HG03521 (cell line): Measurements from ENCODE around the gene THEM5.

Experiments
- ATAC-seq: cut with Tn5 transposase; IDR thresholded peaks from one replicate; pipeline ENCODE4 v1.9.1; 2021; ENCODE audit warnings: mild to moderate bottlenecking, moderate library complexity; ENCODE audit not compliant: unreplicated experiment

Gene THEM5

DNA sequence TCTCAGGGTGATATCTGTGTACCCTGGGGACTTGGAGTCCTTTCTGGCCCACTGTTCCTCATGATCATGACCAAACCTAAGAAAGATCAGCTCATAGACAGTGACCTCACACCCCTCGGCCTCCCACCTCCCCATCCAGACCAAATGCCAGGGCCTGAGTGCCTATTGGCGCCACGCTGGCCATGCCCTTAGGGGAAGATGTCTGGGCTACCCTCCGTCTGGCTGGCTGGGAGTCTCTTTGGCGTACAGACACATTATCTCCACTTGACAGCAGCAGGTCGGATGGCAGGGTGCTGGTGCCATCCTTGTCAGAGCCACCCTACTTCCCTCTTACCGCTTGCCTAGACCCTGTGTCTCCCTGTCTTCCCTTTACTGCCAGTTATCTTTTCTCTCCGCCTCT, 30.3 kb downstream of the THEM5 start:
- ATAC-seq: no peak

DNA sequence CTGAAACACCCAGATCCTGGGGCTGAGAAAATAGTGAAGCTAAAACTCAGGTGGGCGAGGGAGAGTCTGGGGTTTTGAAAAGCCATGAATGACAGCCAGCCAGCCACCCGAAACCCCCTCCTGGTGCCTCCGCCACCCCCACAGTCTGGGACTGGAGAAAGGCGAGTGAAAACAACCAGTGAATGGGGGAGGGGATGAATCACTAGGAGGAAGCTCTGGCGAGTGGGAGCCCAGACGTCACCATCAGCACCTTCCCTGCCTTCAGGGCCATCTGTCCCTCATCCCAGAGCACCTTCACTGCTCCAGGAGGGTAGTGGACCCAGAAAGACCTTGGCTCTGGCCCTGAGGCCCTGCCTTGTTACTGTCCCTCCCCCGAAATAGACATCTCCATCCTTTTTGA, 31.1 kb downstream of the THEM5 start:
- no peak for ATAC-seq

DNA sequence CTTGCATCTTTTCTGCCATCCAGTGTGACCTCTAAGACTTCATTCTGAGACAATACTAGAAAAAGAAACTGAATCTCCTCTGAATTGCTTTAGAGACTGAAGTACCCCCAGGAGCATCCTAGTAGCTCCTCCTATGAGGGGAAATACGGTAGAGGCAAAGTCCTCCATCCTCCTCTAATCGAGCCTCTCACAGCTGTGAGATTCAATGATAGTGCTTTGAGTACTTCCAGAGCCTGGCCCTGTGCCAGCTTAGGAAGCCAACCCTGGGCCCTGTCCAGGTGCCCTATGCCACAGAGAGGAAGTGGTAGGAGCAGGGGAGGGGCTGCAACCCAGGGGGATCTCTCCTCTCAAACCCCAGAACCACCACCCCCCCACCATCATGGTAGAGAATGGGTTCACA, 32.6 kb downstream of the THEM5 start:
- ATAC-seq: no peak

DNA sequence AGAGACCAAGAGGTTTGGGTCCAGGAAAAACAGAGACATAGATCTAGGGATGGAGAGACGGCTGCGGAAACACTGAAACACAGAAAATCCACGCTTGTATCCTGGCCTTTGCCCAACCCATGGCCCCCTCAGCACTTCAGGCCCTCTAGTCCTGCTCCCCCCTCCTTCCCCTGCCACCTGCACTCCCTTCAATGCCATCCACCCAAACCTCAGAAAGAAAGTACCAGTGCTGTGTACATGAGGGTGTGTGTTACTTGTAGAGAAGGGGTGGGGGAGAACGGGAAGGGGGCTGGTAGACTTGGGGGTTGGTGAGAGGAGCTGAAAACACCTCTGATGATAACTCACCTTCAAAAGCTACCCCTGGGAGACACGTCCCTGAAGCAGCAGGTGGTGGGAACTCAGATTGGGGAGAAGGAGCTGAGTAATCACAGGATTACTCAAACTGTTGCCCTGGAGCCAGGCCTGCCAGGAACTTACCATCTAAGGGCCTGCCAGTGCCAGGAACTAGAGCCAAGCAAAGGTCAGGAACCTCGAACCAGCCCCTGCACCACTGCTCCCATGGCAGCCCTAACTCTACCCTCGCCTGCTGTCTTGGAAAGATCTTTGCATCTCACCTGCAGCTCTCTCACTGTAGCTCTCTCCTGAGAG, 33.4 kb downstream of the THEM5 start:
- ATAC-seq: no peak

GRCh38 chr1:151819227-151819835, 34.2 kb downstream of the THEM5 start:
- no peak for ATAC-seq

- no peak for ATAC-seq
These were observed 36.2 kb downstream of the THEM5 start for GRCh38 chr1:151817353-151817730.

DNA sequence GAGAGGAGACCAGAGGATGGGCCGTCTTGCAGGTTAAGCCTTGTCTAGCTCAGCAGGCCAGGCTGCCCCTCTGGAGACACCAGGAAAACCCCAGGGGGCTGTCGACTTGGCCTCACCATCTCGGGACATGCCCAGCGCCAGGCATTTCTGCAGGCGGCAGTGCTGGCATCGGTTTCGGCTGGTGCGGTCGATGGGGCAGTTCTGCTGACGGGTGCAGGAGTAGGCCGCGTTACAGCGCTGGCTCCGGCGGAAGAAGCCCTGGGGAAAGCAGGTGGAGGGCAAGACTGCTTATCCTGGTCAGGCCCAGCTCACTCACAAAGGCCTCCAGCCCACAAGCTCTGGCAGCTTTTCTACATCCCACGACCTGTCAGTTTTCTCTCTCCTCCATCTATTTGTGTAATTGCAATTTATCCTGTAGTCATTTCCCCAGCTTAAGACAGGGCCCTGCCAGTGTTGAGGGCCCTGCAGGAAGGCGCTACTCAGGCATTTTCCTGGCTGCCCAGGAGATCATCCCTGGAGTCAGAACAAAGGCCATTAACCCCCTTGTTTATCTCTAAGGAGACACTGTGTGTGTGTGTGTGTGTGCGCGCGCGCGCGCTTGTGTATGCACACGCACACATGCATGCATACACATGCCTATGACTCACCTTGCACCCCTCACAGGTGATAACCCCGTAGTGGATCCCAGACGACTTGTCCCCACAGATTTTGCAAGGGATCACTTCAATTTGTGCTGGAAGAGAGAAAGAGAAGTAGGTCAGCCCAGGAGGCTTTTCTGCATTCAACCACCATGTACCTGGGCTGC, 36.8 kb downstream of the THEM5 start:
- no peak for ATAC-seq

- ATAC-seq: no peak
These were observed 37.7 kb downstream of the THEM5 start for GRCh38 chr1:151815716-151816327.

GRCh38 chr1:151814971-151815545, 38.5 kb downstream of the THEM5 start:
- ATAC-seq: no peak

- ATAC-seq: no peak
These were observed 39.1 kb downstream of the THEM5 start for GRCh38 chr1:151814426-151814825.

DNA sequence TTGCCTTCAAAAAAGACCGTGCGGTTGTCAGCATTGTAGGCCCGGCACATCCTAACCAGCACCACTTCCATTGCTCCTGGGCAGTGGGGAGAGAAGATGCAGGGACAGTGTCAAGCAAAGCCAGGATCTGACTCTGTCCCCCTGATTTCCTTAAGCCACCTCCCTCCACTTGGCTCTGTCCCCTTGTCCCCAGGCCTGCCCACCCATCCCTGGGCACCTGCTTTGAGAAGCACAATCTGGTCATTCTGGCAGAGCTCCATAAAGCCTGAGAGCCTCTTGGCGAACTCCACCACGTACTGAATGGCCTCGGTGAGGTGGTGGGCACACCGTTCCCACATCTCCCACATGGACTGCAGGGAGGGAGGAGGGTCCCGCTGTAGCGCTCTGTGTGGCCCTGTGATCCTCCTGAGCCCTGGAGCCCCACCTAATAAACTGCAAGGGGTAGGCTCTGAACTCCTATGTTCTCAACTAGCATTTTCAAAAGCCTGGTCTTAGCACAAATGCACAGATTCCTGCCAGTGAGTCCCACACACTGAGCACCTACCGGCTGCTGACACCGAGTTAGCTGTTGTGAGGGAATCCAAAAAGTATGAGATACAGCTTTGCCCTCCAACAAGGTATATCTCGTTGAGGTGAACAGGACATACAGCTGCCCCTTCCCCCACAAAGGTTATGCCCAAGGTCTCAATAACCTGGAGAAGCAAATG, 40.1 kb downstream of the THEM5 start:
- ATAC-seq: no peak

- no peak for ATAC-seq
These were observed 42.3 kb downstream of the THEM5 start for GRCh38 chr1:151811181-151811580.

GRCh38 chr1:151809985-151810556, 43.4 kb downstream of the THEM5 start:
- ATAC-seq: no peak

DNA sequence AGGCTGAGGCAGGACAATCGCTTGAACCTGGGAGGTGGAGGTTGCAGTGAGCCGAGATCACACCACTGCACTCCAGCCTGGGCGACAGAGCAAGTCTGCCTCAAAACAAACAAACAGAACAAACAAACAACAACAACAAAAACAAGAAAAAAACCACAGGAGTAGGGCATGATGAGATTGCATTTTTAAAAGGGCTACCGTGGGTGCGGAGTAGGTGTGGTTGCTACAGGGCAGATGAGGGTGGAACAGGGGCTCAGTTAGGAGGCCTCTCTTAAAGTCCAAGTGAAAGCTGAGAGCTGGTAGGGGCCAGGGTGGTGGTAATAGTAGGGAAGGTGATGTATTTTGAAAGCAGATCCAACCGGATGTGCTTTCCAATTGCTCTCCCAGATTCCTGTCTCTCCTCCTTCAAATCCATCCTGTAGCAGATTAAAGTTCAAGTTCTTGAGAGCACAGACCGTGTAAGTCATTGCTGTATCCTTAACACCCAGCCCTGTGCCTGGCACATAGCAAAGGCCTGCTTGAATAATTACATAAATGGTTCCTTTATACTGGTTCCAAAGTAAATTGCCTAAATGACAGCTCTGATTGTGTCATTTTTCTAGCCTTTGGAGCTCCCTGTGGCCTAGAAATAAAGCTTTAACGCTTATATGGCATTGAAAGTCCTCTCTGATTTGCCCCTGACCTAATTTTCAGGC, 44.1 kb downstream of the THEM5 start:
- ATAC-seq: no peak

DNA sequence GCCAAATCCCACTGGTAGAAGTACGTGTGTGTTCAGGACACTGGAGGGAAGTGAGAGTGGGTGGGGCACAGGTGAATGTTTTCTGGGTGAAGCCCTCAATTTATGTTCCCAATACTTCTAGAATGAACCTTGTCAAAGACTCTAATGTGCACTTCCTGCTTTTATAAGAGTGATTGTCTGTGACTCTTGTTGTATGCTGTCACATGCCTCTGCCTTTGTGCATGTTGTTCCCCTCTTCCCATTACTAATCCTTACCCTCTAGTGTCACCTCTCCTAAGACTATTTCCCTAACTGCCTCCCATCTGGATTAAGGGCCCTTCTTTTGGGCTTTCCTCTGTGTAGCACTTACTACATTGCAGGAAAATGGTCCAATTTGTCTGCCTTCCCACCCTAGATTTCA, 45.7 kb downstream of the THEM5 start:
- ATAC-seq: no peak

- ATAC-seq: no peak
These were observed 46.4 kb downstream of the THEM5 start for GRCh38 chr1:151807131-151807530.

DNA sequence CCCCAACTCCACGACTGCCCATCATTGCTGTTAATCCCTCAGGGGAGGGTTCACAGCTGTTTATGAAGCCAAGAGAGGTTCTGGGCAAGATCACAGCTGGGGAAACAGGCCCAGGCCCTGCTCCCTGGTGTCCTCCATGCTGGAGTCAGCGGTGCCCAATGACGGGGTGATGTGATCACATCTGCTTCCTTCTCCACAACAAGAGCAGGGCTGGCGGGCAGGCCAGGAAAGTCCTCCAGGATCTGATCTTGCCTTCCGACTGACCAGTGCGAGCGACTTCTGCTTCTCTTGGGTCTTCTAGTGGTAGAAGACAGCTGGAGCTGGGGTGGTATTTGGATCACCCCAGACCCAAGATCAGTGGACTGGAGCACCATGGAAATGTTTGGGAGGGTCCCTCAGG, 47.3 kb downstream of the THEM5 start:
- ATAC-seq: no peak

GRCh38 chr1:151805066-151805820, 48.3 kb downstream of the THEM5 start, which contains the start of gene LINGO4:
Gene LINGO4 (minus strand): TSS chr1:151805419. CDS start chr1:151802704, 2,715 bp downstream.
- no peak for ATAC-seq

DNA sequence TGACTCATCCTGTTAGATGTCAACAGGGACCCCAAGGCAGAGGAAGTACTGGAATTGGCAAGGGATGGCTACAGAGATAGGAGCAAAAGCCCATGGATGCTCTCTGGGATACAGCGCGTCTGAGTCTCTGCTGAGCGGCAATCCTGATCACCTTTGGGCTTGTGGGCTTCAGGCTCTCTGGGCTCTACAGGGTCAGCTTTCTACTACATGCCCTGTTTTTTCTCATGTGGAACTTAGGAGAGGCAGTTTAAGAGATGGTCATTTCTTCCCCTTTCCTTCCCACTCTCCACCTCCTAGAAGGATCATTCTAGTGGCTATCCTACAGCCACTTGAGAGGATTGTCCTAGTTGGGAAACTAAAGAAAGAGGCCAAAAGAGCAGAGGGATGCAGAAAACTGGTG, 49.6 kb downstream of the THEM5 start:
- no peak for ATAC-seq
